Caco-2 (cell line): ENCODE measurements around the gene RUNX1. TPM values are rescaled to one million over a fixed set of nuclear protein-coding genes. Genes with fewer than 3 reads are reported as not detected.

Experiments
- BruUV-seq: library from RNA; stranded (reverse); fragments of 400-500 nt; replicated peaks from 2 replicates; lab custom pipeline; 2021; lab: Mats Ljungman, UMichigan
- CTCF ChIA-PET: fragments of 300-600 bp; sonication (Branson Sonifier 250); formaldehyde crosslinking; loops from one replicate; lab custom pipeline; 2022; ENCODE audit warnings: antibody characterized with exemption; lab: Charles Lee
- POLR2A ChIA-PET: fragments of 300-600 bp; sonication (Branson Sonifier 250); formaldehyde crosslinking; loops from one replicate; lab custom pipeline; 2022; ENCODE audit warnings: antibody characterized with exemption; lab: Charles Lee
- DNase-seq, 2 experiments: peaks; one replicate each; pipeline versions ENCODE4 v3.0.0 to v3.0.0-alpha.2; 2020 to 2022
- H3K27me3 ChIP-seq: replicated peaks from 2 replicates; pipeline ENCODE4 v1.6.0; 2011; ENCODE audit warnings: low read length; ENCODE audit not compliant: control insufficient read depth, insufficient read depth
- H3K36me3 ChIP-seq: 2 replicates; pipeline ENCODE4 v1.5.1; 2011; ENCODE audit warnings: low read length; ENCODE audit not compliant: control insufficient read depth, insufficient read depth
- H3K4me1 ChIP-seq: fragments of 250-450 bp; sonication (Bioruptor Pico); 2 replicates; pipeline ENCODE4 v1.5.1; 2020; ENCODE audit warnings: mild to moderate bottlenecking
- H3K4me3 ChIP-seq: 2 replicates; pipeline ENCODE4 v1.5.1; 2011; ENCODE audit warnings: low read depth, mild to moderate bottlenecking, control low read depth, low read length
- H3K9me3 ChIP-seq: fragments of 250-450 bp; sonication (Bioruptor Pico); 2 replicates; pipeline ENCODE4 v1.5.1; 2020; ENCODE audit warnings: mild to moderate bottlenecking, moderate library complexity
- H3K27ac Mint-ChIP-seq: one replicate; pipeline ENCODE4 v1.8.0; 2022; ENCODE audit warnings: mixed read lengths; ENCODE audit not compliant: unreplicated experiment
- H3K27me3 Mint-ChIP-seq: one replicate; pipeline ENCODE4 v1.8.0; 2022; ENCODE audit warnings: mixed read lengths; ENCODE audit not compliant: insufficient read depth, unreplicated experiment
- H3K36me3 Mint-ChIP-seq: one replicate; pipeline ENCODE4 v1.8.0; 2022; ENCODE audit warnings: mild to moderate bottlenecking, mixed read lengths; ENCODE audit not compliant: insufficient read depth, unreplicated experiment
- H3K4me1 Mint-ChIP-seq: one replicate; pipeline ENCODE4 v1.8.0; 2022; ENCODE audit warnings: low read depth, mixed read lengths; ENCODE audit not compliant: unreplicated experiment
- H3K4me3 Mint-ChIP-seq: one replicate; pipeline ENCODE4 v1.8.0; 2022; ENCODE audit warnings: mild to moderate bottlenecking, moderate library complexity, mixed read lengths; ENCODE audit not compliant: unreplicated experiment
- H3K9me3 Mint-ChIP-seq: one replicate; pipeline ENCODE4 v1.8.0; 2022; ENCODE audit warnings: mixed read lengths; ENCODE audit not compliant: unreplicated experiment
- CTCF ChIP-seq, 2 experiments: fragments of 200-600 bp in 1 of 2; IDR thresholded peaks; 1 replicate in 1 of 2; 2 replicates in 1 of 2; pipeline versions ENCODE4 v1.5.1 to v1.8.0; 2011 to 2022; ENCODE audit warnings: antibody characterized with exemption in 1 of 2, control low read depth in 1 of 2, inconsistent platforms in 1 of 2, low read depth in 1 of 2, low read length in 1 of 2, mild to moderate bottlenecking in 1 of 2, moderate library complexity in 1 of 2; ENCODE audit not compliant: insufficient read depth in 1 of 2, severe bottlenecking in 1 of 2, unreplicated experiment in 1 of 2
- intact Hi-C: fragments of 100-400 bp; cut with micrococcal nuclease; formaldehyde crosslinking; loops from one replicate; pipeline ENCODE4 v1.10.0; 2022; ENCODE audit not compliant: unreplicated experiment
- total RNA-seq: library from RNA; stranded (reverse); gene quantifications from 2 replicates; pipeline ENCODE4 v1.2.3, GENCODE V29; 2022

Gene RUNX1
- total RNA-seq, 1 experiment from 2014 or later: 11.7 TPM

GRCh38 chr21:34857874-34858273 lies 191.2 kb downstream of the RUNX1 start:
- H3K27me3 Mint-ChIP-seq: no peaks in the 10 kb centered on the region
- Histone ChIP-seq H3K27me3 (no peaks in the 10 kb centered on the region), H3K4me1 (no peaks in the 10 kb centered on the region), H3K9me3 (no peaks in the 10 kb centered on the region), H3K36me3 (no peaks in the 10 kb centered on the region), H3K4me3 (no peak overlapping the region)
- peak in 1 of 2 experiments; percentile 43 for TF ChIP-seq CTCF (IDR thresholded peaks at IDR 0.05; ENCODE audit: insufficient read depth in 1 of 2, low read depth in 1 of 2, low read length in 1 of 2, severe bottlenecking in 1 of 2, unreplicated experiment in 1 of 2)
- no peak overlapping the region for H3K4me3 Mint-ChIP-seq
- no peaks in the 10 kb centered on the region for H3K4me1 Mint-ChIP-seq
- ChIA-PET POLR2A (interaction anchor here (0.6 kb wide), 1 partner anchor 1462 kb away, joined by 4 read pairs; the partner anchor contains the start of gene MORC3), CTCF (interaction anchor here (0.6 to 1.7 kb wide), 3 partner anchors 12 to 1328 kb away, joined by 3 to 6 read pairs (median 4); no protein-coding TSS in a partner anchor)
- no peaks in the 10 kb centered on the region for H3K9me3 Mint-ChIP-seq
- DNase-seq: peak in 1 of 2 experiments; percentile 9
- intact Hi-C loops: no loop called here
- H3K36me3 Mint-ChIP-seq: no peaks in the 10 kb centered on the region
- no peak overlapping the region for H3K27ac Mint-ChIP-seq
- BruUV-seq: no TSS peak

GRCh38 chr21:34857122-34857713 lies 191.9 kb downstream of the RUNX1 start:
- BruUV-seq: no TSS peak
- no peak for TF ChIP-seq CTCF (IDR thresholded peaks at IDR 0.05; ENCODE audit: insufficient read depth in 1 of 2, low read depth in 1 of 2, low read length in 1 of 2, severe bottlenecking in 1 of 2, unreplicated experiment in 1 of 2)
- Mint-ChIP-seq H3K36me3 (no peaks in the 10 kb centered on the region), H3K4me3 (no peak overlapping the region), H3K9me3 (no peaks in the 10 kb centered on the region), H3K27ac (no peak overlapping the region), H3K27me3 (no peaks in the 10 kb centered on the region), H3K4me1 (no peaks in the 10 kb centered on the region)
- Histone ChIP-seq H3K27me3 (no peaks in the 10 kb centered on the region), H3K9me3 (no peaks in the 10 kb centered on the region), H3K4me1 (no peaks in the 10 kb centered on the region), H3K4me3 (no peak overlapping the region), H3K36me3 (no peaks in the 10 kb centered on the region)
- POLR2A ChIA-PET: no interaction called here
- no peak for DNase-seq
- intact Hi-C loops: no loop called here
- CTCF ChIA-PET: interaction anchor here (1.7 kb wide), 1 partner anchor 112 kb away, joined by 6 read pairs; no protein-coding TSS in a partner anchor

GRCh38 chr21:34852448-34852847 lies 196.7 kb downstream of the RUNX1 start:
- no TSS peak for BruUV-seq
- Histone ChIP-seq H3K36me3 (no peaks in the 10 kb centered on the region), H3K4me1 (no peaks in the 10 kb centered on the region), H3K27me3 (no peaks in the 10 kb centered on the region), H3K4me3 (no peak overlapping the region), H3K9me3 (no peaks in the 10 kb centered on the region)
- Mint-ChIP-seq H3K9me3 (no peaks in the 10 kb centered on the region), H3K27ac (no peak overlapping the region), H3K4me3 (no peak overlapping the region), H3K27me3 (no peaks in the 10 kb centered on the region), H3K4me1 (no peaks in the 10 kb centered on the region), H3K36me3 (no peaks in the 10 kb centered on the region)
- TF ChIP-seq CTCF (IDR thresholded peaks at IDR 0.05; ENCODE audit: insufficient read depth in 1 of 2, low read depth in 1 of 2, low read length in 1 of 2, severe bottlenecking in 1 of 2, unreplicated experiment in 1 of 2): no peak
- no peak for DNase-seq
- intact Hi-C loops: no loop called here
- ChIA-PET POLR2A (interaction anchor here (0.5 kb wide), 1 partner anchor 33 kb away, joined by 3 read pairs; no protein-coding TSS in a partner anchor), CTCF (no interaction called here)
